Measurements from ENCODE around the gene ATG16L1.

The ATG16L1 gene

GRCh38 chr2:233261819-233262555 is 10.5 kb downstream of the ATG16L1 start:
- DNase-seq = no peak

DNA sequence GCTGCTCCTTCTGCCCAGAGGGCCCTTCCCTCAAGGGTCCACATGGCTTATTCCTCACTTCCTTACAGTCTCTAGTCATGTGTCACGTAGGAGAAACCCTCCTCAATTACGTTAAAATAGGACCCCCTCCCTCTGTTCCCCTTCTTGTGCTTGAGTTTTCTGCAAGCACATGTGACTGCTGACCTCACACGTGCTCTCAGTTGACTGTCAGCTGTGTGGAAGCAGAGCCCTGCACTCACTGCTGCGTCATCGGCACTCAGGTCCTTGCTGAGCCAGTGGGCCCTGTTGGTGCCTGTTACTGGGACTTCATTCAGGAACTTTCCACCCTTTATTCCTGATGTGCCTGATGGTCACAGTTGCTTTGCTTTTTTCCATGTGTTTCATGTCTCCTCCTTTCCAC is 11.1 kb downstream of the ATG16L1 start:
- no peak for DNase-seq

DNA sequence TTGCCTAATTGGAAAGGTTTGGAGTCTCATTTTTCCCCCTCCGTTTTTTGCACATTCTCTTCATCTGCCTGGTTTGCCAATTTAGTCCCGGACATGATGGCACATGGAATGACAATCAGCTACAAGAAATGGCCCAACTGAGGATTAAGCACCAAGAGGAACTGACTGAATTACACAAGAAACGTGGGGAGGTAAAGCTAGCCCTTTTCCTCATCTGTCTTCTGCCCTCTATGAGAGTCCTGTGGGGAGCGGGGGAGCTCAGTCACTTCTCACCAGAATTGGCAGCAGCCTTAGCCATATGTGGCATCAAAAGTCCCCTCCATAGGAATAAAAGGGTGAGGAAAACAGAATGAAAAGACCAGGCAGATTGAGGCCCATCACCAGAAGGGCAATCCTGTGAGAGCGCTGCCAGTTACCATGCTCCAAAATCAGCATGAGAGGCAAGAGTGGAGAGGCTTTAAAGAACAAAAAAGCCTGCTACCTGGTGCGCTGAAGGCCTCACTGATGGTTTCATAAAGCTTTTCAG is 11.6 kb downstream of the ATG16L1 start:
- DNase-seq = no peak

DNA sequence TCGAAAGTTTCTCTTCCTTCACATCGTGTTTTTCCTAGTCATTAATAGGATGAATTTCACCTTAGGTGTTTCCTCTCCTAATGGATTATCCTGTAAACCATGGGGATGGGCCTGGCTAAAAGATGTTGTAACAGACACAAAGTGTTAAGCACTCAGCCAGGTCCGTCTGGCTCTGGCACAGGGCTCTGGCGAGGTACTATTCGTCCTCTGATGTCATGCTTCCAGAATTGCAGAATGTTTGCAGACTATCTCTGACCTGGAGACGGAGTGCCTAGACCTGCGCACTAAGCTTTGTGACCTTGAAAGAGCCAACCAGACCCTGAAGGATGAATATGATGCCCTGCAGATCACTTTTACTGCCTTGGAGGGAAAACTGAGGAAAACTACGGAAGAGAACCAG is 13.2 kb downstream of the ATG16L1 start:
- DNase-seq = peak; percentile 60

- peak; percentile 70 for DNase-seq
Measured at GRCh38 chr2:233265899-233266431, 14.5 kb downstream of the ATG16L1 start.

DNA sequence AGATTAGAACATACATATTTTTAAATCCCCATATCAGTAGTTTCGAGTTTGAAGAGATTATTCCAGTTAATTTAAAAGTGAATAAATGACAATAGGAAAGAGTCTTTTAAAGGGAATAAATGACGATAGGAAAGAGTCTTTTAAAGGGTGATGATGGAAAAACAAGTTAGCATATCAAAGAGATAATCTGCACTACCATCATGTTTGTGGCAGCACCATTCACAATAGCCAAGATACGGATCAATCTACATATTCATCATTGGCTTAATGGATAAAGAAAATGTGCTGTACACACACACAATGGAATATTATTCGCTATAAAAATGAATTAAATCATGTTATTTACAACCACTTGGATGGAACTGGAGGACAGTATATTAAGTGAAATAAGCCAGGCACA is 15.0 kb downstream of the ATG16L1 start:
- no peak for DNase-seq

- DNase-seq = no peak
Measured at GRCh38 chr2:233267516-233268245, 16.2 kb downstream of the ATG16L1 start.

GRCh38 chr2:233270366-233270765 is 18.9 kb downstream of the ATG16L1 start:
- no peak for DNase-seq

DNA sequence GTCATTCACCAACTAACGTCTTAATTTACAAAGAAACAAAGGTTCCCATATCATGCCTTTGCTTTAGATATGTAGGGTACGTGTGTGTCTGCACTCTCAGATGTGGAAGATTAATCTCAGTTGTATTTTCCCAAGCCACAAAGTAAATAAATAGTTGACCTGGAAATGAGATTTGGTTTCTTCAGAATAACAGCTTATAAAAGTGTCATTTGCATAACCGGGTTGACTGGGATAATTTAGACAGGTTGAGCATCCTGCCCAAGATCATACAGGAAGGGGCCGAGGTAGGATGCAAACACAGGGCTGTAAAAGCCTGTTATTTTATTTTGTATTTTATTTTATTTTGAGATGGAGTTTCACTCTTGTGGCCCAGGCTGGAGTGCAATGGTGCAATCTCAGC is 19.5 kb downstream of the ATG16L1 start:
- DNase-seq = no peak

DNA sequence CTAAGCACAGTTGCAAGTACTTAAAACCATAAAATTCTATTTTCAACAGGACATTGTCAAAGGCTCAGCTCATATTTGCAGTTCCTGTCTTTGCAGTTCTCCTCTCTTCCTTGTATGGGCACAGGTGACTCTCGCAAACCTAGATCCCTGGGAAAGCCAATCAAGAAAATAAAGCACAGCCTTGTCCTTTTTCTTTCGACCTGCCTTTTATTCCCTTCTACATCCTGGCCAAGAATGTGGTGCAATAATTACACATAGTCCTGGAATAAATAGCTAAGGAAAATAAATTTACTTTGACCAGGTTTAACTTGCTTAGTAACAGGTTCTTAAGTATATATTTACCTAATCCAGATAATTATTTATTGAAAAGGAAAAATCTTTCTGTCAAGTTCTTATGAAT is 20.2 kb downstream of the ATG16L1 start:
- no peak for DNase-seq

DNA sequence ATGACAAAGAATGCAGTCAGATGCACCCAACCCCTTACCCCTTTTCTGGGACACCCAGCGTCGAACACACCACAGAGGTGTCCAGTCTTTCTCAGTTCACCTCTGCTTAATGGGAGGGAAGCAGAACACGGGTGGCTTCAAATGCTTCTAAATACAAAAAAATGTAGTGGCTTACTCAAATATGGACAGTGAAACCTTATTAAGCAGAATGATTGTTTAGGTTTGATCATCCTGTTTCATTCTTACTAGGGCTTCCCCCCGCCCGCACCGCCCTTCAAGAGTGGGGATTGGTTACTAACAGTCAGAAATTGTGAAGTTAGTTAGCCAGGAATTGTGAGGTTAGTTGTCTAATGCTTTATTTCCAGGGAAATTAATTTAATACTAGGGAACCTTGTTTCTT is 21.6 kb downstream of the ATG16L1 start:
- no peak for DNase-seq

DNA sequence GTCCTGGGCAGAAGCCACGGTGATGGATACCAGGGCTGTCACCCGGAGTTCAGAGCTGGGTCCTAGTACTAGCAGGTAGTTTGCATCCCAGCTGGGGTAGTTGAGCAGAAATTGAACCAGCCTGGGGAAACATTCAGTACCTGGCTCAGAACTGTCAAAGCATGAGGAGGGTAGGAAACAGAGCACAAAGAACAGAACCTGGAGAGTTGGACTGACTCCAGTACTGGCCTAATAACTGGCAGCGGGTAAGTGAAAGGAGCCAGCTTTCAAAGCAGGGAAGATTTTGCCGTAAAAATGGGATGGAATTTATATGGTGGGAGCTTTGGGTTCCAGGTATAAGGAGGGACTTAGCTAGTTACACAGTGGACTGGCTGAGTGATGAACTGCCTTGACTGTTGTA is 23.8 kb downstream of the ATG16L1 start:
- DNase-seq = no peak

- DNase-seq = no peak
Measured at GRCh38 chr2:233278921-233279320, 27.4 kb downstream of the ATG16L1 start.

GRCh38 chr2:233280114-233280693 is 28.7 kb downstream of the ATG16L1 start:
- no peak for DNase-seq

DNA sequence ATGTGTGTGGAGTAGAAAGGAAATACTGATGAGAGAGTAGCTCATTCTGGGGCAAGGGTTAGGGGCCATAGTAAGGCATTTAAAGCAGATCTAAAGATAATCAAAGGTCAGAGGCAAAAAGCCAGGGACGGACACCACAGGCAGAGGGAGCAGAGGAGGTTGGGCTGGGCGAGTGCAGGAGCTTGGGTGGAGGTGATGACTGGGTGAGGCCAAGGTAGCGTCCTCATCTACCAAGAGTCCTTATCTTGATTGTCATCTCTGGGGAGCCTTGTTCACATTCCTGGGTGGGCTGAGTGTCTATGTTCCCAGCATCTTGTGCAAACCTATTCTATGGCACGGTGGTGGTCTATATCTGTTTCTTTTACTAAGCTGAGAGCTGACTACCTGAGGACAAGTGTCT is 30.1 kb downstream of the ATG16L1 start:
- no peak for DNase-seq

GRCh38 chr2:233281992-233282603 is 30.6 kb downstream of the ATG16L1 start:
- DNase-seq = no peak

- DNase-seq = no peak
Measured at GRCh38 chr2:233285921-233286320, 34.4 kb downstream of the ATG16L1 start.

DNA sequence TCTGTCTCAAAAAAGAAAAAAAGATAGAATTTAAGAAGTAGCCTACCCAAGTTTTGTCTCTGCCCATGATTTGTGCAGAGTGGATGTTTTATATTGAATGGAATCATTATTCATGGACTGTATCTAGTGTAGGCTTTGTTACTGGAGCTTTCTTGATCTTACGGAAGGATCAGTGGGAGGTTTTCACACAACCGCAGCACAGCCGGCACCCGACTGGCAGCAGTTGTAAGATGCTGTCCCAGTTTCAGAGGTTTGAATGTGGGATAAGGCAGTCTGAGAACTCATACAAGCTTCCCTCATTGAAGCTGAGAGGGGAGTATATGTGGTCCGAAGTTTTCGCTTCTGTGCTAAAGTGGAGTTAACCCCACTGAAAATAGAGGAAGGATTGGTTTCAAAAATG is 36.4 kb downstream of the ATG16L1 start:
- no peak for DNase-seq

GRCh38 chr2:233288663-233289062 is 37.2 kb downstream of the ATG16L1 start:
- peak; percentile 11 for DNase-seq

DNA sequence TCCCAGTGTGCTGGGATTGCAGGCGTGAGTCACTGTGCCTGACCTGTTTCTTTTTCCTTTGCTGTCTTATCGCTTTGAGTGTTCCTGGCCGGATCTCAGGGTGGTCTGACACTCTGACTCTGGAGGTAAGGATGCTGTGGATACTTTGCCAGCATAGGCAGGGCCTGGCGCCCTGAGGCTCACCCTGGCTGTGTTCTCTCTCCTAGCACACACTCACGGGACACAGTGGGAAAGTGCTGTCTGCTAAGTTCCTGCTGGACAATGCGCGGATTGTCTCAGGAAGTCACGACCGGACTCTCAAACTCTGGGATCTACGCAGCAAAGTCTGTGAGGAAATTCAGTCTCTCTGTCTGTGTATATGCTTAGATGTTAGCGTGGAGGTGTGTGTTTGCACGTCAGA is 38.2 kb downstream of the ATG16L1 start:
- no peak for DNase-seq

- DNase-seq = no peak
Measured at GRCh38 chr2:233290051-233290845, 38.8 kb downstream of the ATG16L1 start.

DNA sequence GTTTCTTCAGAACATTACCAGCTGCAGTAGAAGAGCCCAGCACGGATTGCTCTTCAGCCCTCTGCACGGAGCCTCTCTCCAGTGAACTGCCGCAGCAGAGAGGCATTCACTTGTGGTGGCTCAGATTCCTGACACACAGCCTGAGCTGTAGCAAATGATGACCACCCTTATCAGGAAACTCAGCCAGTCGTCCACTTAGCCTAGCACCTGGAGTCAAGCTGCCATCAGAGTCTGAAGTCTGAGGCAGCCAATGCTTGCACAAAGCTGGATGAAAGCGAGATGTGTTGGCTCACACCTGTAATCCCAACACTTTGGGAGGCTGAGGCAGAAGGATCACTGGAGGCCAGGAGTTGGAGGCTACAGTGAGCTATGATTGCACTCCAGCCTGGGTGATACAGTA is 44.4 kb downstream of the ATG16L1 start:
- no peak for DNase-seq

Measured in NCI-H82 (cell line).